Measurements from ENCODE around the gene MAP2K2.
"Not testable (repeated sequence)": the region's sequence is repeated elsewhere in the genome, so short reads cannot be mapped to it uniquely, and the experiment has no call there.

Gene MAP2K2

DNA sequence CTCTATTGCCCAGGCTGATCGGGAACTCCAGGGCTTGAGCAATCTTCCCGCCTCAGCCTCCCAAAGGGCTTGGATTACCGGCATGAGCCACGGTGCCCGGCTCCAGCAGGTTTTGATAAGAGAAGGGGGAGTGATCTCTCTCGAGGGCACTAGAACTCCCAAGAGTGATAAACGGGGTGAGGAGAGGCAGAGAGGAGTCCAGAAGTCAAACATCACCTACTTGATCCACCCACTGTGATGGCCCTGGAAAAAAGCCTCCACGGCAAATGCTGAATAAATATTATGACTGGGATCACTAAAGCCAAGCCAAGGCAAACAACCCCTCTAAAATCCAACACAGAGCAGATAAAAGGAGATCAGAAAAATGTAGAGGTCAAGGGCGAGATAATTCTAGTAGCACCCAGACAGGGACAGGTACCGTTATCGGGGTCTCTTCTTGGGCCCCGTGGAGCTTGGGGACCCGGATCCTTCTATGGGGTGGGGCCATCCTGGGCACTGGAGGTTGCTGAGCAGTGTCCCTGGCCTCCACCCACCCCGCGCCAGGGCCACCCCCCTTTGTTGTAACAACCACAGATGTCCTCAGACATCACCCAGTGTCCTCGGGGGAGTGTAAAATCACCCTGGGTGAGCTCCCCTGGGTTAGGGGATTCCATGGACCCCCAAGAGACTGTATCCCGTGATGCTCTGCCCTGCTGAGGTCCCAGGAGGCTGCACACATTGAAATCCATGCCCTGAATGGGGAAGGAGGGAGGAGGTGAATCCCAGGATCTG is 25.8 kb upstream of the MAP2K2 start:
- Histone ChIP-seq H3K4me1 (ENCODE audit: control insufficient read depth, insufficient read depth, low read length) (peaks cover 8% of the 10 kb centered on the region), H3K27me3 (ENCODE audit: control insufficient read depth, insufficient read depth, low read length) (peaks cover 36% of the 10 kb centered on the region), H3K9me3 (replicated peaks; ENCODE audit: low read length) (no peaks in the 10 kb centered on the region), H3K4me3 (ENCODE audit: low read length) (no peak overlapping the region), H3K4me2 (ENCODE audit: low read length) (no peak overlapping the region), H3K36me3 (ENCODE audit: insufficient read depth, low read length) (no peaks in the 10 kb centered on the region), H3K9ac (ENCODE audit: low read depth, low read length) (no peak overlapping the region)

GRCh38 chr19:4144666-4145249 is 20.8 kb upstream of the MAP2K2 start:
- Histone ChIP-seq H3K36me3 (ENCODE audit: insufficient read depth, low read length) (no peaks in the 10 kb centered on the region), H3K4me3 (ENCODE audit: low read length) (no peak overlapping the region), H3K27me3 (ENCODE audit: control insufficient read depth, insufficient read depth, low read length) (peaks cover 9% of the 10 kb centered on the region), H3K4me1 (ENCODE audit: control insufficient read depth, insufficient read depth, low read length) (peaks cover 8% of the 10 kb centered on the region), H3K9ac (ENCODE audit: low read depth, low read length) (no peak overlapping the region), H3K9me3 (replicated peaks; ENCODE audit: low read length) (no peaks in the 10 kb centered on the region), H3K4me2 (ENCODE audit: low read length) (no peak overlapping the region)

DNA sequence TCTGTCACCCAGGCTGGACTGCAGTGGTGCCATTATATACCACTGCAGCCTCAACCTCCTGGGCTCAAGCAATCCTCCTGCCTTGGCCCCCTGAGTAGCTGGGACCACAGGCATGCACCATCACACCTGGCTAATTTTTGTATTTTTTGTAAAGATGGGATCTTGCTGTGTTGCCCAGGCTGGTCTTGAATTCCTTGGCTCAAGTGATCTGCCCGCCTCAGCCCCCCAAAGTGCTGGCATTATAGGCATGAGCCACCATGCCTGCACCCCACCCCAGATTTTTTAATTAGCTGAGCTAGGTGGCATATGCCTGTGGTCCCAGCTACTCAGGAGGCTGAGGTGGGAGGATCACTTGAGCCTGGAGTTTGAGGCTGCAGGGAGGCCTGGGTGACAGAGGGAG is 19.0 kb upstream of the MAP2K2 start:
- not testable (repeated sequence) for H3K4me3 ChIP-seq (ENCODE audit: low read length); H3K27me3 ChIP-seq (ENCODE audit: control insufficient read depth, insufficient read depth, low read length); H3K4me1 ChIP-seq (ENCODE audit: control insufficient read depth, insufficient read depth, low read length); H3K4me2 ChIP-seq (ENCODE audit: low read length); H3K9me3 ChIP-seq (replicated peaks; ENCODE audit: low read length); H3K9ac ChIP-seq (ENCODE audit: low read depth, low read length); H3K36me3 ChIP-seq (ENCODE audit: insufficient read depth, low read length)

GRCh38 chr19:4140237-4140711 is 16.4 kb upstream of the MAP2K2 start:
- no peak overlapping the region for H3K9ac ChIP-seq (ENCODE audit: low read depth, low read length)
- H3K4me2 ChIP-seq (ENCODE audit: low read length), result peak overlapping the region; percentile 5
- H3K4me1 ChIP-seq (ENCODE audit: control insufficient read depth, insufficient read depth, low read length), result peaks cover 3% of the 10 kb centered on the region
- no peak overlapping the region for H3K4me3 ChIP-seq (ENCODE audit: low read length)
- no peaks in the 10 kb centered on the region for H3K9me3 ChIP-seq (replicated peaks; ENCODE audit: low read length)
- no peaks in the 10 kb centered on the region for H3K27me3 ChIP-seq (ENCODE audit: control insufficient read depth, insufficient read depth, low read length)
- no peaks in the 10 kb centered on the region for H3K36me3 ChIP-seq (ENCODE audit: insufficient read depth, low read length)

DNA sequence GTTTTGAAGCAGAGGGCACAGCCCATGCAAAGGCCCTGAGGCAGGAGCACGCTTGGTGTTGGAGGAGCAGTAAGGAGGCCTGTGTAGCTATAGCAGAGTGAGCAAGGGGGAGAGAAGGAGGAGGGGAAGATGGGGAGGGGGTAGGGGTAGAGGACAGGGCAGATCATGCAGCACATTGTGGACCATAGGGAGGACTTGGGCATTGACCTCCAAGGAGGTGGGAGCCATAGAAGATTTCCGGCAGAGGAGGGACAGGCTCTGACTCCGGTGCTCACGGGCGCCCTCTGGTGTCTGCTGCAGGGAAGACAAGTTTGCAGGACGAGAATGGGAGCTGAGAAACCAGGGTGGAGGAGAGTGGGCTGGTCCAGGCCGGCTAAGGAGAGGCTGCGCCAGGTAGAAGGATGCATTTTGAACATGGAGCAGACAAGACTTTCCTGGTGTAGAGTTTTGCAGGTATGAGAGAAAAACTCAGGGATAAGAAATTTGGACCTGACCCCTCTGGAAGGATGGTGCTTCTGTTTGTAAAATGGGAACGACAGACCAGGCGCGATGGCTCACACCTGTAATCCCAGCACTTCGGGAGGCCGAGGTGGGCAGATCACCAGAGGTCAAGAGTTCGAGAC is 15.8 kb upstream of the MAP2K2 start:
- no peak overlapping the region for H3K9ac ChIP-seq (ENCODE audit: low read depth, low read length)
- H3K4me3 ChIP-seq (ENCODE audit: low read length), result no peak overlapping the region
- no peaks in the 10 kb centered on the region for H3K9me3 ChIP-seq (replicated peaks; ENCODE audit: low read length)
- peak overlapping the region; percentile 5 for H3K4me2 ChIP-seq (ENCODE audit: low read length)
- no peaks in the 10 kb centered on the region for H3K36me3 ChIP-seq (ENCODE audit: insufficient read depth, low read length)
- H3K27me3 ChIP-seq (ENCODE audit: control insufficient read depth, insufficient read depth, low read length), result no peaks in the 10 kb centered on the region
- peaks cover 3% of the 10 kb centered on the region for H3K4me1 ChIP-seq (ENCODE audit: control insufficient read depth, insufficient read depth, low read length)

DNA sequence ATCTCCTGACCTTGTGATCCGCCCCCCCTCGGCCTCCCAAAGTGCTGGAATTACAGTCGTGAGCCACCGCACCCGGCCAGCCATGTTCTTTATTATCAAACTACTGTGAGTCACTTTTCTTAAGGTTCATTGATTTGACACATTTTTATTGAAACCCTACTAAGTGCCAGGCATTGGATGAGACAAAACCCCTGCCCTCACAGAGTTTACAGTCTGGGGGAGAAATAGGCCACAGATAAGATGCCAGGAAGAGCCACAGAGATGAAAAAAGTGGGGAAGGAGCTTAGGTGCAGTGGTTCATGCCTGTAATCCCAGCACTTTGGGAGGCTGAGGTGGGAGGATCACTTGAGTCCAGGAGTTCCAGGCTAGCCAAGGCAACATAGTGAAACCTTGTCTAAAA is 14.5 kb upstream of the MAP2K2 start:
- no peaks in the 10 kb centered on the region for H3K9me3 ChIP-seq (replicated peaks; ENCODE audit: low read length)
- no peak overlapping the region for H3K4me3 ChIP-seq (ENCODE audit: low read length)
- H3K4me1 ChIP-seq (ENCODE audit: control insufficient read depth, insufficient read depth, low read length), result peaks cover 3% of the 10 kb centered on the region
- no peak overlapping the region for H3K9ac ChIP-seq (ENCODE audit: low read depth, low read length)
- no peaks in the 10 kb centered on the region for H3K36me3 ChIP-seq (ENCODE audit: insufficient read depth, low read length)
- H3K4me2 ChIP-seq (ENCODE audit: low read length), result no peak overlapping the region
- no peaks in the 10 kb centered on the region for H3K27me3 ChIP-seq (ENCODE audit: control insufficient read depth, insufficient read depth, low read length)

DNA sequence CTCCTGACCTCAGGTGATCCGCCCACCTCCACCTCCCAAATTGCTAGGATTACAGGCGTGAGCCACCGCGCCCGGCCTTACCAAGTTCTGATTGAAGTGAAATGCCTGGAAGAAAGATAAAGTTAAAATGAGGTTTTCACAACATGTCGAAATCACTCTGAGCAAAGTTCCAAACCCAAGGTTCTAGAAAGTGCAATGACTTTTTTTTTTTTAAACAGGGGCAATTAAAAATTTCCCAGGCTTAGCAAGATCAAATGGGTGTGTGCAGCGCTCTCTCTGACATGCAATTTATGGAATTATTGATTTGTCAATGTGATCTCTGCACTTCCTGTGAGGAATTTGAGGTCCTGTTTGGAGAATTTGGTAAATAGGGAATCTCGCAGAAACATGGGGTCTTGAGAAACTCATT is 12.8 kb upstream of the MAP2K2 start:
- peaks cover 6% of the 10 kb centered on the region for H3K4me1 ChIP-seq (ENCODE audit: control insufficient read depth, insufficient read depth, low read length)
- no peak overlapping the region for H3K9ac ChIP-seq (ENCODE audit: low read depth, low read length)
- no peaks in the 10 kb centered on the region for H3K9me3 ChIP-seq (replicated peaks; ENCODE audit: low read length)
- no peak overlapping the region for H3K4me2 ChIP-seq (ENCODE audit: low read length)
- H3K36me3 ChIP-seq (ENCODE audit: insufficient read depth, low read length), result no peaks in the 10 kb centered on the region
- H3K4me3 ChIP-seq (ENCODE audit: low read length), result no peak overlapping the region
- no peaks in the 10 kb centered on the region for H3K27me3 ChIP-seq (ENCODE audit: control insufficient read depth, insufficient read depth, low read length)

- not testable (repeated sequence) for H3K9me3 ChIP-seq (replicated peaks; ENCODE audit: low read length); H3K36me3 ChIP-seq (ENCODE audit: insufficient read depth, low read length)
These were observed 11.5 kb upstream of the MAP2K2 start for GRCh38 chr19:4135386-4135785.

DNA sequence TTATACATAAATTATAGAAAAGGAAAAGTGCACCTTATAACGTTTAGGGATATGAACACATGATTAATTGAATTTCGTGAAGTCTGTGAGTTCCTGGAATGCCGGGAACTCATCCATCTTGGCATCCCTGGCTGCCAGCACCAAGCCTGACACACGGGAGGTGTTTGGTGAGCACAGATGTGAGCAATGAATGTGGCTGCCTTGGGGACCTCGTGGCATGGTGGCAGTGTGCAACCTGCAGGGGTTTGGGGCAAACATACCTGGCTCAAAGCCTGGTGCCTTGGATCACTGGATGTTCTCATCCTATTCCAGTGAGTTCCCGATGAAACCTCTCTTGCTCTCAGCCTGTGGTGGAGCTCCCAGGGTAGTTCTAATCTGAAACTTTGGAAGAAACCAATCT is 10.4 kb upstream of the MAP2K2 start:
- Histone ChIP-seq H3K36me3 (ENCODE audit: insufficient read depth, low read length) (no peaks in the 10 kb centered on the region), H3K4me3 (ENCODE audit: low read length) (no peak overlapping the region), H3K9ac (ENCODE audit: low read depth, low read length) (no peak overlapping the region), H3K9me3 (replicated peaks; ENCODE audit: low read length) (no peaks in the 10 kb centered on the region), H3K4me1 (ENCODE audit: control insufficient read depth, insufficient read depth, low read length) (peaks cover 20% of the 10 kb centered on the region), H3K4me2 (ENCODE audit: low read length) (no peak overlapping the region), H3K27me3 (ENCODE audit: control insufficient read depth, insufficient read depth, low read length) (no peaks in the 10 kb centered on the region)

More at GRCh38 chr19:4135386-4135785, 11.5 kb upstream of the MAP2K2 start:
- H3K4me3 ChIP-seq (ENCODE audit: low read length); H3K27me3 ChIP-seq (ENCODE audit: control insufficient read depth, insufficient read depth, low read length); H3K9ac ChIP-seq (ENCODE audit: low read depth, low read length); H3K4me2 ChIP-seq (ENCODE audit: low read length): not testable (repeated sequence)
- peaks cover 19% of the 10 kb centered on the region for H3K4me1 ChIP-seq (ENCODE audit: control insufficient read depth, insufficient read depth, low read length)

GRCh38 chr19:4130744-4131438 is 7.0 kb upstream of the MAP2K2 start:
- peak overlapping the region; percentile 57 for H3K4me2 ChIP-seq (ENCODE audit: low read length)
- no peaks in the 10 kb centered on the region for H3K36me3 ChIP-seq (ENCODE audit: insufficient read depth, low read length)
- peak overlapping the region; percentile 25 for H3K4me3 ChIP-seq (ENCODE audit: low read length)
- H3K4me1 ChIP-seq (ENCODE audit: control insufficient read depth, insufficient read depth, low read length), result peaks cover 20% of the 10 kb centered on the region
- H3K27me3 ChIP-seq (ENCODE audit: control insufficient read depth, insufficient read depth, low read length), result no peaks in the 10 kb centered on the region
- peak overlapping the region; percentile 74 for H3K9ac ChIP-seq (ENCODE audit: low read depth, low read length)
- no peaks in the 10 kb centered on the region for H3K9me3 ChIP-seq (replicated peaks; ENCODE audit: low read length)

DNA sequence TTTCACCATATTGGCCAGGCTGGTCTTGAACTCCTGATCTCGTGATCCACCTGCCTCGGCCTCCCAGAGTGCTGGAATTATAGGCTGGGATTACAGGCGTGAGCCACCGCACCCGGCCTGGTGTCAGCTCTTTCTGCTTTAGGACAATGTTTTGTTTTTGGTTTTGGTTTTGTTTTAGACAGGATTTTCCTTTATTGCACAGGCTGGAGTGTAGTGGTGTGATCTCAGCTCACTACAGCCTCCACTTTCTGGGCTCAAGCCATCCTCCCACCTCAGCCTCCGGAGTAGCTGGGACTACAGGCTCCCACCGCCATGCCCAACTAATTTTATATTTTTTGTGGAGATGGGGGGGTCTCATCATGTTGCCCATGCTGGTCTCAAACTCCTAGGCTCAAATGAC is 5.1 kb upstream of the MAP2K2 start:
- not testable (repeated sequence) for H3K4me3 ChIP-seq (ENCODE audit: low read length); H3K4me2 ChIP-seq (ENCODE audit: low read length); H3K27me3 ChIP-seq (ENCODE audit: control insufficient read depth, insufficient read depth, low read length); H3K9me3 ChIP-seq (replicated peaks; ENCODE audit: low read length); H3K36me3 ChIP-seq (ENCODE audit: insufficient read depth, low read length); H3K9ac ChIP-seq (ENCODE audit: low read depth, low read length)
- peaks cover 24% of the 10 kb centered on the region for H3K4me1 ChIP-seq (ENCODE audit: control insufficient read depth, insufficient read depth, low read length)
